CD4-positive, alpha-beta memory T cell (primary cell): ENCODE data around the gene NMB. TPM values are rescaled to one million over a fixed set of nuclear protein-coding genes. Genes with fewer than 3 reads are reported as not detected.

Source experiments
- CTCF ChIA-PET: fragments of 350-600 bp; sonication (Branson Sonifier 250); formaldehyde crosslinking; loops from one replicate; lab custom pipeline; 2021; ENCODE audit warnings: inconsistent platforms; ENCODE audit not compliant: partially characterized antibody; lab: Charles Lee
- POLR2A ChIA-PET: fragments of 350-600 bp; sonication (Branson Sonifier 250); formaldehyde crosslinking; loops from one replicate; lab custom pipeline; 2021; ENCODE audit not compliant: partially characterized antibody; lab: Charles Lee
- DNase-seq, 5 donors: peaks; one replicate each; pipeline versions ENCODE4 v3.0.0 to v3.0.0-alpha.2; 2020 to 2022; ENCODE audit warnings: mixed read lengths in 1 of 5
- H3K27ac ChIP-seq: one replicate; pipeline ENCODE4 v1.7.0; 2013; ENCODE audit warnings: low read depth, low read length
- H3K27me3 ChIP-seq: 2 replicates; pipeline ENCODE4 v1.7.0; 2013; ENCODE audit warnings: mild to moderate bottlenecking, low read length, moderate library complexity; ENCODE audit not compliant: insufficient read depth
- H3K36me3 ChIP-seq: 2 replicates; pipeline ENCODE4 v1.7.0; 2013; ENCODE audit warnings: mild to moderate bottlenecking, low read length, moderate library complexity; ENCODE audit not compliant: insufficient read depth
- H3K4me1 ChIP-seq: 2 replicates; pipeline ENCODE4 v1.7.0; 2013; ENCODE audit warnings: mild to moderate bottlenecking, low read length, moderate library complexity; ENCODE audit not compliant: insufficient read depth
- H3K4me3 ChIP-seq, 2 donors: one replicate each; pipeline ENCODE4 v1.7.0; 2013; ENCODE audit warnings: low read length in 2 of 2, mild to moderate bottlenecking in 1 of 2
- H3K9me3 ChIP-seq, 2 donors: one replicate each; pipeline ENCODE4 v1.7.0; 2013; ENCODE audit warnings: low read length in 2 of 2, control low read depth in 1 of 2; ENCODE audit not compliant: control insufficient read depth in 1 of 2
- H3K27ac Mint-ChIP-seq, 7 donors: one replicate each; pipeline ENCODE4 v1.8.0; 2020 to 2021; ENCODE audit warnings: mixed read lengths in 7 of 7, mild to moderate bottlenecking in 6 of 7, inconsistent platforms in 3 of 7, moderate library complexity in 3 of 7
- H3K27me3 Mint-ChIP-seq, 2 donors: one replicate each; pipeline ENCODE4 v1.8.0; 2020 to 2021; ENCODE audit warnings: mixed read lengths in 2 of 2
- H3K36me3 Mint-ChIP-seq, 2 donors: one replicate each; pipeline ENCODE4 v1.8.0; 2020 to 2021; ENCODE audit warnings: mixed read lengths in 2 of 2, inconsistent platforms in 1 of 2, mild to moderate bottlenecking in 1 of 2
- H3K4me1 Mint-ChIP-seq, 4 donors: one replicate each; pipeline ENCODE4 v1.8.0; 2020 to 2021; ENCODE audit warnings: mixed read lengths in 4 of 4, mild to moderate bottlenecking in 1 of 4
- H3K4me3 Mint-ChIP-seq, 8 donors: one replicate each; pipeline ENCODE4 v1.8.0; 2020 to 2021; ENCODE audit warnings: mixed read lengths in 8 of 8, mild to moderate bottlenecking in 7 of 8, moderate library complexity in 6 of 8, inconsistent platforms in 3 of 8
- H3K9me3 Mint-ChIP-seq, 8 donors: one replicate each; pipeline ENCODE4 v1.8.0; 2020 to 2021; ENCODE audit warnings: mixed read lengths in 8 of 8, mild to moderate bottlenecking in 5 of 8, inconsistent platforms in 3 of 8, moderate library complexity in 1 of 8
- intact Hi-C: fragments of 100-400 bp; cut with micrococcal nuclease; formaldehyde crosslinking; loops from one replicate; pipeline ENCODE4 v1.15.1; 2023
- polyA plus RNA-seq, 2 donors: library from polyadenylated mRNA; unstranded; fragments of 300-500 nt; fragmentation: Illumina TruSeq; gene quantifications; one replicate each; pipeline ENCODE4 v1.2.3, GENCODE V29; 2021
- total RNA-seq, 2 experiments: library from RNA; stranded (reverse); gene quantifications; one replicate each; pipeline ENCODE4 v1.2.3, GENCODE V29; 2021

NMB gene
- total and polyA plus RNA-seq, 4 experiments from 2014 or later = 2.4 to 4.1 (median 3.2) TPM

GRCh38 chr15:84624359-84624758 is 33.6 kb downstream of the NMB start:
- Histone ChIP-seq H3K4me3 (no peak overlapping the region), H3K9me3 (peaks cover 0 to 18% of the 10 kb centered on the region in 2 donors), H3K4me1 (no peaks in the 10 kb centered on the region), H3K27me3 (no peaks in the 10 kb centered on the region), H3K27ac (no peak overlapping the region), H3K36me3 (peaks cover 14% of the 10 kb centered on the region)
- peaks cover 0 to 5% (median 0%) of the 10 kb centered on the region in 4 donors for H3K4me1 Mint-ChIP-seq
- peaks cover 40 to 45% of the 10 kb centered on the region in 2 donors for H3K36me3 Mint-ChIP-seq
- H3K9me3 Mint-ChIP-seq = peaks cover 0 to 28% (median 23%) of the 10 kb centered on the region in 8 donors
- ChIA-PET POLR2A (no interaction called here), CTCF (interaction anchor here (1.2 kb wide), 1 partner anchor 32 kb away, joined by 3 read pairs; no protein-coding TSS in a partner anchor)
- H3K4me3 Mint-ChIP-seq = no peak overlapping the region
- DNase-seq = no peak
- intact Hi-C loops = no loop called here
- peak overlapping the region in 1 of 7 donors; percentile 62 for H3K27ac Mint-ChIP-seq
- no peaks in the 10 kb centered on the region for H3K27me3 Mint-ChIP-seq

GRCh38 chr15:84621358-84621979 is 36.5 kb downstream of the NMB start:
- ChIA-PET CTCF (interaction anchor here (0.9 to 1.8 kb wide), 5 partner anchors 17 to 131 kb away, joined by 3 to 4 read pairs (median 4); no protein-coding TSS in a partner anchor), POLR2A (interaction anchor here (0.9 to 1.6 kb wide), 3 partner anchors 10 to 50 kb away, joined by 3 to 11 read pairs (median 3); no protein-coding TSS in a partner anchor)
- H3K27ac Mint-ChIP-seq = no peak overlapping the region
- peaks cover 44 to 50% of the 10 kb centered on the region in 2 donors for H3K36me3 Mint-ChIP-seq
- Histone ChIP-seq H3K4me3 (no peak overlapping the region), H3K27ac (no peak overlapping the region), H3K4me1 (no peaks in the 10 kb centered on the region), H3K9me3 (peaks cover 0 to 18% of the 10 kb centered on the region in 2 donors), H3K27me3 (no peaks in the 10 kb centered on the region), H3K36me3 (peaks cover 14% of the 10 kb centered on the region)
- peaks cover 0 to 5% (median 1%) of the 10 kb centered on the region in 4 donors for H3K4me1 Mint-ChIP-seq
- no peak overlapping the region for H3K4me3 Mint-ChIP-seq
- intact Hi-C loops = no loop called here
- H3K9me3 Mint-ChIP-seq = peaks cover 0 to 28% (median 25%) of the 10 kb centered on the region in 8 donors
- no peaks in the 10 kb centered on the region for H3K27me3 Mint-ChIP-seq
- DNase-seq = no peak

GRCh38 chr15:84620626-84621025 is 37.4 kb downstream of the NMB start:
- intact Hi-C loops = no loop called here
- CTCF ChIA-PET = interaction anchor here (0.9 to 1.8 kb wide), 4 partner anchors 16 to 32 kb away, joined by 3 to 4 read pairs (median 4); no protein-coding TSS in a partner anchor
- peaks cover under 1 to 5% (median 3%) of the 10 kb centered on the region in 4 donors for H3K4me1 Mint-ChIP-seq

GRCh38 chr15:84616235-84616634 is 41.8 kb downstream of the NMB start:
- Mint-ChIP-seq H3K36me3 (peaks cover 26 to 28% of the 10 kb centered on the region in 2 donors), H3K27me3 (no peaks in the 10 kb centered on the region), H3K9me3 (peaks cover 0 to 16% (median 12%) of the 10 kb centered on the region in 8 donors), H3K4me3 (no peak overlapping the region), H3K27ac (peak overlapping the region in 1 of 7 donors; percentile 41), H3K4me1 (peaks cover 0 to 10% (median 5%) of the 10 kb centered on the region in 4 donors)
- Histone ChIP-seq H3K36me3 (peaks cover 8% of the 10 kb centered on the region), H3K4me1 (no peaks in the 10 kb centered on the region), H3K27ac (no peak overlapping the region), H3K4me3 (no peak overlapping the region), H3K9me3 (peaks cover 0 to 8% of the 10 kb centered on the region in 2 donors), H3K27me3 (no peaks in the 10 kb centered on the region)
- CTCF ChIA-PET = interaction anchor here (1.2 to 1.7 kb wide), 2 partner anchors 10 to 22 kb away, joined by 3 to 4 read pairs; no protein-coding TSS in a partner anchor
- POLR2A ChIA-PET = no interaction called here
- intact Hi-C loops = no loop called here
- DNase-seq = no peak

More at GRCh38 chr15:84620626-84621025, 37.4 kb downstream of the NMB start:
- Histone ChIP-seq H3K36me3 (peaks cover 14% of the 10 kb centered on the region), H3K9me3 (peaks cover 0 to 18% of the 10 kb centered on the region in 2 donors), H3K27ac (no peak overlapping the region), H3K4me3 (no peak overlapping the region), H3K4me1 (no peaks in the 10 kb centered on the region), H3K27me3 (no peaks in the 10 kb centered on the region)
- POLR2A ChIA-PET = interaction anchor here (1.6 kb wide), 1 partner anchor 10 kb away, joined by 11 read pairs; no protein-coding TSS in a partner anchor
- Mint-ChIP-seq H3K27me3 (no peaks in the 10 kb centered on the region), H3K36me3 (peaks cover 46 to 50% of the 10 kb centered on the region in 2 donors), H3K27ac (no peak overlapping the region), H3K4me3 (no peak overlapping the region), H3K9me3 (peaks cover 0 to 28% (median 25%) of the 10 kb centered on the region in 8 donors)
- no peak for DNase-seq

- no peak overlapping the region for H3K4me3 Mint-ChIP-seq
- POLR2A ChIA-PET = no interaction called here
- H3K4me3 ChIP-seq = no peak overlapping the region
- peaks cover 7 to 12% (median 10%) of the 10 kb centered on the region in 4 donors for H3K4me1 Mint-ChIP-seq
- H3K27me3 ChIP-seq = no peaks in the 10 kb centered on the region
- no peak for DNase-seq
- H3K36me3 Mint-ChIP-seq = peaks cover 25 to 38% of the 10 kb centered on the region in 2 donors
- no peaks in the 10 kb centered on the region for H3K27me3 Mint-ChIP-seq
- intact Hi-C loops = no loop called here
- H3K36me3 ChIP-seq = no peaks in the 10 kb centered on the region
- CTCF ChIA-PET = no interaction called here
- no peaks in the 10 kb centered on the region for H3K9me3 Mint-ChIP-seq
- H3K27ac Mint-ChIP-seq = no peak overlapping the region
- H3K27ac ChIP-seq = no peak overlapping the region
- no peaks in the 10 kb centered on the region for H3K4me1 ChIP-seq
- no peaks in the 10 kb centered on the region for H3K9me3 ChIP-seq
Measured at GRCh38 chr15:84611631-84612030, 46.4 kb downstream of the NMB start.

GRCh38 chr15:84609818-84610525 is 48.0 kb downstream of the NMB start:
- Histone ChIP-seq H3K4me3 (no peak overlapping the region), H3K36me3 (no peaks in the 10 kb centered on the region), H3K9me3 (no peaks in the 10 kb centered on the region), H3K27me3 (no peaks in the 10 kb centered on the region), H3K27ac (no peak overlapping the region), H3K4me1 (peaks cover 9% of the 10 kb centered on the region)
- POLR2A ChIA-PET = no interaction called here
- Mint-ChIP-seq H3K27ac (peak overlapping the region in 2 of 7 donors; percentile 2 to 28), H3K27me3 (no peaks in the 10 kb centered on the region), H3K36me3 (peaks cover 34 to 49% of the 10 kb centered on the region in 2 donors), H3K4me1 (peaks cover 16 to 28% (median 18%) of the 10 kb centered on the region in 4 donors), H3K4me3 (no peak overlapping the region), H3K9me3 (no peaks in the 10 kb centered on the region)
- intact Hi-C loops = no loop called here
- CTCF ChIA-PET = interaction anchor here (1.4 to 1.6 kb wide), 2 partner anchors 16 to 21 kb away, joined by 3 to 4 read pairs; no protein-coding TSS in a partner anchor
- DNase-seq = no peak
